Measurements from ENCODE around the gene ZMIZ1.

DNA sequence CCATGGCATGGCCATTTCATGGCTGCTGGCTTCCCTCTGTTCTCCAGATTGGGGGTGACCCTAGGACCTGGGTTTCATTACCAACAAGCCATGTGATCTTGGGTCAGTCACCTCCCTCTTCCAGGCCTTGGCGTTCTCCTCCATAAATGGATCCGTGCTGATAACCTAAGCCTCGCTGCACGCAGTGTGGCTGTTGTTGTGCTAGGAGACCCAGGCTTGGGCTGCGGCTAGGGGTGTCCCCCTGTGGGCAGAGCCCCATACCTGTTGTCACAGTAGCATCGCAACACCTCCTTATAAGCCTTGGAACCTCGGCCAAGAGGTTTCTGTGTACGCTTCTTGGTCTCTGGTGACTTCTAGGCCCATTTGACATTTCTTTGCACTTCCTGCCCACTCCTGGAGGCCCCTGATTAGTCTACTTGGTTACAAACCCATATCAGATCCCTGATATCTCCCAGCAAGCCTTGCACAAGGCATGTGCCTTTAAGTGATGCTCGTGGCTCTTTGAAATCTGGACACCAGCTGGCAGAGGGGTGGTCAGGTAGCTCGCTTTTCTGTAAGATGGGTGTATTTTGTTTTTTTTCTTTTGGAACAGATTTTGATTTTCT is 23.6 kb downstream of the ZMIZ1 start:
- TF ChIP-seq, protein P1, sequence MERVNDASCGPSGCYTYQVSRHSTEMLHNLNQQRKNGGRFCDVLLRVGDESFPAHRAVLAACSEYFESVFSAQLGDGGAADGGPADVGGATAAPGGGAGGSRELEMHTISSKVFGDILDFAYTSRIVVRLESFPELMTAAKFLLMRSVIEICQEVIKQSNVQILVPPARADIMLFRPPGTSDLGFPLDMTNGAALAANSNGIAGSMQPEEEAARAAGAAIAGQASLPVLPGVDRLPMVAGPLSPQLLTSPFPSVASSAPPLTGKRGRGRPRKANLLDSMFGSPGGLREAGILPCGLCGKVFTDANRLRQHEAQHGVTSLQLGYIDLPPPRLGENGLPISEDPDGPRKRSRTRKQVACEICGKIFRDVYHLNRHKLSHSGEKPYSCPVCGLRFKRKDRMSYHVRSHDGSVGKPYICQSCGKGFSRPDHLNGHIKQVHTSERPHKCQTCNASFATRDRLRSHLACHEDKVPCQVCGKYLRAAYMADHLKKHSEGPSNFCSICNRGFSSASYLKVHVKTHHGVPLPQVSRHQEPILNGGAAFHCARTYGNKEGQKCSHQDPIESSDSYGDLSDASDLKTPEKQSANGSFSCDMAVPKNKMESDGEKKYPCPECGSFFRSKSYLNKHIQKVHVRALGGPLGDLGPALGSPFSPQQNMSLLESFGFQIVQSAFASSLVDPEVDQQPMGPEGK (tag by site-specific recombination; IDR thresholded peaks at IDR 0.05), result no peak
- no peak for TF ChIP-seq ZNF843 (tag by site-specific recombination; IDR thresholded peaks at IDR 0.05)
- TF ChIP-seq, protein P2, sequence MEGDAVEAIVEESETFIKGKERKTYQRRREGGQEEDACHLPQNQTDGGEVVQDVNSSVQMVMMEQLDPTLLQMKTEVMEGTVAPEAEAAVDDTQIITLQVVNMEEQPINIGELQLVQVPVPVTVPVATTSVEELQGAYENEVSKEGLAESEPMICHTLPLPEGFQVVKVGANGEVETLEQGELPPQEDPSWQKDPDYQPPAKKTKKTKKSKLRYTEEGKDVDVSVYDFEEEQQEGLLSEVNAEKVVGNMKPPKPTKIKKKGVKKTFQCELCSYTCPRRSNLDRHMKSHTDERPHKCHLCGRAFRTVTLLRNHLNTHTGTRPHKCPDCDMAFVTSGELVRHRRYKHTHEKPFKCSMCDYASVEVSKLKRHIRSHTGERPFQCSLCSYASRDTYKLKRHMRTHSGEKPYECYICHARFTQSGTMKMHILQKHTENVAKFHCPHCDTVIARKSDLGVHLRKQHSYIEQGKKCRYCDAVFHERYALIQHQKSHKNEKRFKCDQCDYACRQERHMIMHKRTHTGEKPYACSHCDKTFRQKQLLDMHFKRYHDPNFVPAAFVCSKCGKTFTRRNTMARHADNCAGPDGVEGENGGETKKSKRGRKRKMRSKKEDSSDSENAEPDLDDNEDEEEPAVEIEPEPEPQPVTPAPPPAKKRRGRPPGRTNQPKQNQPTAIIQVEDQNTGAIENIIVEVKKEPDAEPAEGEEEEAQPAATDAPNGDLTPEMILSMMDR (tag by site-specific recombination; IDR thresholded peaks at IDR 0.05), result no peak
- TF ChIP-seq, protein P3, sequence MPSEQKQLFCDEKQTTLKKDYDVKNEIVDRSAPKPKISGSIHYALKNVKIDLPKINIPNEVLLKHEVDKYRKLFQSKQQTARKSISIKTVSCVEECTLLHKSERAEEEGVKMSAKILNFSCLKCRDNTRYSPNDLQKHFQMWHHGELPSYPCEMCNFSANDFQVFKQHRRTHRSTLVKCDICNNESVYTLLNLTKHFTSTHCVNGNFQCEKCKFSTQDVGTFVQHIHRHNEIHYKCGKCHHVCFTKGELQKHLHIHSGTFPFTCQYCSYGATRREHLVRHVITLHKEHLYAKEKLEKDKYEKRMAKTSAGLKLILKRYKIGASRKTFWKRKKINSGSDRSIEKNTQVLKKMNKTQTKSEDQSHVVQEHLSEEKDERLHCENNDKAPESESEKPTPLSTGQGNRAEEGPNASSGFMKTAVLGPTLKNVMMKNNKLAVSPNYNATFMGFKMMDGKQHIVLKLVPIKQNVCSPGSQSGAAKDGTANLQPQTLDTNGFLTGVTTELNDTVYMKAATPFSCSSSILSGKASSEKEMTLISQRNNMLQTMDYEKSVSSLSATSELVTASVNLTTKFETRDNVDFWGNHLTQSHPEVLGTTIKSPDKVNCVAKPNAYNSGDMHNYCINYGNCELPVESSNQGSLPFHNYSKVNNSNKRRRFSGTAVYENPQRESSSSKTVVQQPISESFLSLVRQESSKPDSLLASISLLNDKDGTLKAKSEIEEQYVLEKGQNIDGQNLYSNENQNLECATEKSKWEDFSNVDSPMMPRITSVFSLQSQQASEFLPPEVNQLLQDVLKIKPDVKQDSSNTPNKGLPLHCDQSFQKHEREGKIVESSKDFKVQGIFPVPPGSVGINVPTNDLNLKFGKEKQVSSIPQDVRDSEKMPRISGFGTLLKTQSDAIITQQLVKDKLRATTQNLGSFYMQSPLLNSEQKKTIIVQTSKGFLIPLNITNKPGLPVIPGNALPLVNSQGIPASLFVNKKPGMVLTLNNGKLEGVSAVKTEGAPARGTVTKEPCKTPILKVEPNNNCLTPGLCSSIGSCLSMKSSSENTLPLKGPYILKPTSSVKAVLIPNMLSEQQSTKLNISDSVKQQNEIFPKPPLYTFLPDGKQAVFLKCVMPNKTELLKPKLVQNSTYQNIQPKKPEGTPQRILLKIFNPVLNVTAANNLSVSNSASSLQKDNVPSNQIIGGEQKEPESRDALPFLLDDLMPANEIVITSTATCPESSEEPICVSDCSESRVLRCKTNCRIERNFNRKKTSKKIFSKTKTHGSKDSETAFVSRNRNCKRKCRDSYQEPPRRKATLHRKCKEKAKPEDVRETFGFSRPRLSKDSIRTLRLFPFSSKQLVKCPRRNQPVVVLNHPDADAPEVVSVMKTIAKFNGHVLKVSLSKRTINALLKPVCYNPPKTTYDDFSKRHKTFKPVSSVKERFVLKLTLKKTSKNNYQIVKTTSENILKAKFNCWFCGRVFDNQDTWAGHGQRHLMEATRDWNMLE (tag by site-specific recombination; conservative IDR thresholded peaks at IDR 0.05; ENCODE audit: low read depth), result no peak
- TF ChIP-seq SALL2 (tag by site-specific recombination; IDR thresholded peaks at IDR 0.05; ENCODE audit: borderline replicate concordance), result no peak

All from HEK293 (cell line).